ENCODE data around the gene XCL2.

DNA sequence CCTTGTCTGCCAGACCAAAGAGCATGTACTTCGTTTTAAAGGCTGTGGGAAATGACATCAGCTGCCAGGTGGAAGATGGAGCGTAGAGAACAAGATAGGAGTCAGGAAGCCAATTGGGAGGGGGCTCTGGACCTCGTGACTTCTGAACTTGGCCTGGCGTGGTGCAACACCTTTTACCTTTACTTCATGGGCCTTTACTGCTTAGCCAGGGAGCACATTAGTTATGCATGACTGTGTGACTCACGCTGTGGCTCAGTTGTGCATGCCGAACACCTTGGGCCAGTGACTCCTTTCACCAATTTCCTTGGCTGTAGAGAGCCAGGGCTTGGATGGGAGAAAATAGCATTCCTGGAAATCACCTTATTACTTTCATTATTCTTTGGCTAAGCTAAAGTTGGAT, 39.8 kb upstream of the XCL2 start:
- TF ChIP-seq, protein P1, sequence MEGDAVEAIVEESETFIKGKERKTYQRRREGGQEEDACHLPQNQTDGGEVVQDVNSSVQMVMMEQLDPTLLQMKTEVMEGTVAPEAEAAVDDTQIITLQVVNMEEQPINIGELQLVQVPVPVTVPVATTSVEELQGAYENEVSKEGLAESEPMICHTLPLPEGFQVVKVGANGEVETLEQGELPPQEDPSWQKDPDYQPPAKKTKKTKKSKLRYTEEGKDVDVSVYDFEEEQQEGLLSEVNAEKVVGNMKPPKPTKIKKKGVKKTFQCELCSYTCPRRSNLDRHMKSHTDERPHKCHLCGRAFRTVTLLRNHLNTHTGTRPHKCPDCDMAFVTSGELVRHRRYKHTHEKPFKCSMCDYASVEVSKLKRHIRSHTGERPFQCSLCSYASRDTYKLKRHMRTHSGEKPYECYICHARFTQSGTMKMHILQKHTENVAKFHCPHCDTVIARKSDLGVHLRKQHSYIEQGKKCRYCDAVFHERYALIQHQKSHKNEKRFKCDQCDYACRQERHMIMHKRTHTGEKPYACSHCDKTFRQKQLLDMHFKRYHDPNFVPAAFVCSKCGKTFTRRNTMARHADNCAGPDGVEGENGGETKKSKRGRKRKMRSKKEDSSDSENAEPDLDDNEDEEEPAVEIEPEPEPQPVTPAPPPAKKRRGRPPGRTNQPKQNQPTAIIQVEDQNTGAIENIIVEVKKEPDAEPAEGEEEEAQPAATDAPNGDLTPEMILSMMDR (IDR thresholded peaks at IDR 0.05), result no peak
- TF ChIP-seq POLR2AphosphoS5 (IDR thresholded peaks at IDR 0.05), result no peak

Data from sigmoid colon (tissue), 4 donors.